Measurements from ENCODE around the gene GID8.

The GID8 gene

GRCh38 chr20:62986257-62986800, 48.4 kb downstream of the GID8 start:
- no peak for TF ChIP-seq CTCF (IDR thresholded peaks at IDR 0.05; ENCODE audit: low read depth, low read length)
- no peak for DNase-seq (ENCODE audit: extremely low read depth, low read depth)

DNA sequence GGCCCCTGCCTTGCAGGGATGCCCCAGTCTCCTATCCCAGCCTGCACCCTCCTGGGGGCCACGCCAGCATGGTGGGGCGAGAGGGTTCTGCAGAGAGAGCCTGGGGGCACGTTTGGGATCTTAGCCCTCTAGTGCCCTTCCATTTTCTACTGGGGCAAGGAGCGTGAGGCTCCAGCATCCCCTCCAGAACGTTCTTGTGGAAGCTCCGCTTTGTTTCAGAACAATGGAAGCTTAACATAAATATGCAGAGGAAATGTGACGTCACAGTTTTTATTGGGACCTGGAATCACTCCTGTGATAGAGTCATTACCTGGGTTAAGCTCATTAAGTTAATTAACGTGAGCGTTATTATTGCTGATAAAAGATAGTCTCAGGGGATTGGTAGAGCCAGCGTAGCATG, 49.2 kb downstream of the GID8 start:
- no peak for DNase-seq (ENCODE audit: extremely low read depth, low read depth)
- TF ChIP-seq CTCF (IDR thresholded peaks at IDR 0.05; ENCODE audit: low read depth, low read length): no peak

- no peak for TF ChIP-seq CTCF (IDR thresholded peaks at IDR 0.05; ENCODE audit: low read depth, low read length)
- no peak for DNase-seq (ENCODE audit: extremely low read depth, low read depth)
Observed at GRCh38 chr20:62989201-62989601, 51.3 kb downstream of the GID8 start.

DNA sequence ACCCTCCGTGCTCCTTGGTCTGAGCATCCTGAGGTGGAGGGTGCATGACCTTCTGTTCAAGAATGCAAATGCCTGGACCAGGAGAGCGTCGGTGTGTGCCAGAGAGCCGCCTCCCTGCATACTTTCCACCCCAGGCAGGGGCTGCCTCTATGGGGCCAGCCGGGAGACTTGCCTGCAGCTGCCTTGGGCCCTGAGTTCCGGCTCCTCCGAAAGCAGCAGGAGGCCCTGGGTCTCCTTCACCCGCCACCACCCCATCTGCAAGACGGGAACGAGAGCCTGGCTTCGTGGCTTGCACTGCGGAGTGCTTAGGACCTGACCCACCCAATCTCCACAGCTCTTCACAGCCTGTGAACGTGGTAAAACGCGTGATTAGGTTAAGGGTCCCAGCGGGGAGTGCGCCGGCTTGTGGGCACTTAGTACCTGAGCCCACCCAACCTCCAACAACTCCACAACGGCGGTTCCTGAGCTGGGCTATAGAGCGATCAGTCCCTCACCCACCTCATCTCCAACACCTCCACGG, 52.4 kb downstream of the GID8 start:
- no peak for TF ChIP-seq CTCF (IDR thresholded peaks at IDR 0.05; ENCODE audit: low read depth, low read length)
- no peak for DNase-seq (ENCODE audit: extremely low read depth, low read depth)

DNA sequence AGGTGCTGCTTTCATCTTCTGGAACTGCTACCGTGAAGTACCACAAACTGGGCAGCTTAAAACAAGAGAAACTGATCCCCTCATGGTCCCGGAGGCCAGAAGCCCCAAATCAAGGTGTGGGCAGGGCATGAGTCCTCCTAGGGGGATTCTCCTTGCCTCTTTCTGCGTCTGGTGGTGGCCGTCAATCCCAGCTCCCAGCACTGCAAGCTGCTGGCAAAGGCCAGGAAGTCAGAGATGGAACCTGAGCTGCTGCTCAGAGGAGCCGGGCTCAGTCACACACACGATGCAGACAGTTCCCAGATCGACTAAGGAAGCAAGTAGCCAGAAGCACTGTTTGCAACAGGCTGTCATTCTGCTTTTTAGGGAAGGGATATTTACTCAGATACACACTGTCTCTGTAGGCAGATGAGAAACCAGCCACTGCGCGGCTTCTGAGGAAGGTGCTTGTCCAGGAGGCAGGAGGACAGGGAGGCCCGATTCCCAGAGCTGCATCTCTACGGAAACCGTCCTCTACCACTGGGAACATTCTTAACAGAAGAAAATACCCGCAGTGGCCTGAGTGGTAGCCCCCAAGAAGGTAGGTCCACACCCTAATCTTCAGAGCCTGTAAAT, 53.4 kb downstream of the GID8 start:
- no peak for TF ChIP-seq CTCF (IDR thresholded peaks at IDR 0.05; ENCODE audit: low read depth, low read length)
- DNase-seq (ENCODE audit: extremely low read depth, low read depth): no peak

GRCh38 chr20:62991863-62992262, 53.9 kb downstream of the GID8 start:
- DNase-seq (ENCODE audit: extremely low read depth, low read depth): no peak
- TF ChIP-seq CTCF (IDR thresholded peaks at IDR 0.05; ENCODE audit: low read depth, low read length): no peak

GRCh38 chr20:62993856-62994494, 56.0 kb downstream of the GID8 start:
- DNase-seq (ENCODE audit: extremely low read depth, low read depth): no peak
- TF ChIP-seq CTCF (IDR thresholded peaks at IDR 0.05; ENCODE audit: low read depth, low read length): no peak
